HepG2 (cell line): ENCODE data around the gene BTBD19. TPM values are rescaled to one million over a fixed set of nuclear protein-coding genes. Genes with fewer than 3 reads are reported as not detected.

Source experiments
- ATF7 ChIP-seq, 2 experiments: fragments of 450-650 bp in 1 of 2; sonication (generic) in 1 of 2; formaldehyde crosslinking in 1 of 2; IDR thresholded peaks; 2 replicates each; pipeline versions ENCODE4 v1.4.0 to v1.6.1; 2016 to 2020; ENCODE audit warnings: antibody characterized with exemption in 1 of 2, mild to moderate bottlenecking in 1 of 2, missing genetic modification reagents in 1 of 2
- EHMT2 ChIP-seq: fragments of 200-600 bp; sonication (generic); IDR thresholded peaks from 2 replicates; pipeline ENCODE4 v1.7.0; 2017; ENCODE audit warnings: antibody characterized with exemption, low read depth, low read length, borderline replicate concordance
- HNRNPK ChIP-seq: fragments of 200-400 bp; formaldehyde crosslinking; IDR thresholded peaks from 2 replicates; pipeline ENCODE4 v1.6.1; 2018; ENCODE audit warnings: low read length, low read depth, moderate library complexity, mild to moderate bottlenecking; ENCODE audit not compliant: poor library complexity, severe bottlenecking
- KDM2A ChIP-seq: sonication (generic); formaldehyde crosslinking; IDR thresholded peaks from 2 replicates; pipeline ENCODE4 v1.4.0; 2020; ENCODE audit warnings: low read depth, missing genetic modification reagents, borderline replicate concordance
- KDM5B ChIP-seq: sonication (generic); formaldehyde crosslinking; IDR thresholded peaks from 2 replicates; pipeline ENCODE4 v1.4.0; 2020; ENCODE audit warnings: missing genetic modification reagents, mild to moderate bottlenecking, borderline replicate concordance
- KLF9 ChIP-seq: IDR thresholded peaks from 2 replicates; pipeline ENCODE4 v1.6.1; 2016; ENCODE audit warnings: low read depth
- MTF2 ChIP-seq: sonication (generic); formaldehyde crosslinking; IDR thresholded peaks from 2 replicates; pipeline ENCODE4 v1.5.0; 2020; ENCODE audit warnings: missing genetic modification reagents, borderline replicate concordance
- NFYB ChIP-seq: sonication (generic); formaldehyde crosslinking; IDR thresholded peaks from 2 replicates; pipeline ENCODE4 v1.4.0; 2020; ENCODE audit warnings: missing genetic modification reagents
- PATZ1 ChIP-seq: sonication (generic); formaldehyde crosslinking; IDR thresholded peaks from 2 replicates; pipeline ENCODE4 v1.4.0; 2020; ENCODE audit warnings: missing genetic modification reagents
- PHB2 ChIP-seq: fragments of 450-650 bp; IDR thresholded peaks from 2 replicates; pipeline ENCODE4 v1.6.1; 2018; ENCODE audit not compliant: partially characterized antibody
- RFXAP ChIP-seq: sonication (generic); formaldehyde crosslinking; IDR thresholded peaks from 2 replicates; pipeline ENCODE4 v1.4.0; 2020; ENCODE audit warnings: missing genetic modification reagents, borderline replicate concordance
- THRA ChIP-seq: sonication (generic); formaldehyde crosslinking; IDR thresholded peaks from 2 replicates; pipeline ENCODE4 v1.4.0; 2020; ENCODE audit warnings: missing genetic modification reagents, borderline replicate concordance
- ZMYM4 ChIP-seq: sonication (generic); formaldehyde crosslinking; IDR thresholded peaks from 2 replicates; pipeline ENCODE4 v1.8.1; 2023; ENCODE audit warnings: mild to moderate bottlenecking, missing genetic modification reagents
- ZNF704 ChIP-seq: sonication (generic); formaldehyde crosslinking; IDR thresholded peaks from 2 replicates; pipeline ENCODE4 v1.8.1; 2023; ENCODE audit warnings: mild to moderate bottlenecking, inconsistent platforms, moderate library complexity, missing genetic modification reagents, borderline replicate concordance
- polyA plus RNA-seq, 8 experiments: library from polyadenylated mRNA; depleted of rRNA in 3 of 8; stranded (reverse) in 7 of 8; unstranded in 1 of 8; fragments of >200 nt; fragmentation: Illumina TruSeq in 4 of 8; extraction: Trizol in 4 of 8; gene quantifications; 2 replicates each; pipeline versions ENCODE4 v1.2.1 to v1.2.3, GENCODE V29; 2011 to 2016; ENCODE audit warnings: low read depth in 4 of 8, missing spikeins in 1 of 8, mixed read lengths in 1 of 8; ENCODE audit not compliant: insufficient read depth in 1 of 8
- total RNA-seq, 5 experiments: library from RNA; depleted of rRNA; stranded (reverse); fragments of >200 nt; fragmentation: Illumina TruSeq; extraction: Trizol; gene quantifications; 2 replicates each; pipeline ENCODE4 v1.2.3, GENCODE V29; 2016; ENCODE audit warnings: low read depth in 1 of 5
- TF ChIP-seq, protein P1 (sequence below): sonication (generic); formaldehyde crosslinking; IDR thresholded peaks from 2 replicates; pipeline ENCODE4 v1.4.0; 2020; ENCODE audit warnings: missing genetic modification reagents, low read depth, mild to moderate bottlenecking, borderline replicate concordance
- TF ChIP-seq, protein P2 (sequence below): sonication (generic); formaldehyde crosslinking; IDR thresholded peaks from 2 replicates; pipeline ENCODE4 v1.5.0; 2020; ENCODE audit warnings: mild to moderate bottlenecking, missing genetic modification reagents, moderate library complexity
- TF ChIP-seq, protein P3 (sequence below): sonication (generic); formaldehyde crosslinking; IDR thresholded peaks from 2 replicates; pipeline ENCODE4 v1.4.0; 2020; ENCODE audit warnings: missing genetic modification reagents

BTBD19 gene
- total and polyA plus RNA-seq, 2 of the 13 experiments (the other 11 are each of a cell fraction or from before 2014, with no cell fraction given) = 2.7 to 6.7 TPM

GRCh38 chr1:44842862-44843655, 34.7 kb downstream of the BTBD19 start, which contains the start of gene PTCH2 (continued):
- TF ChIP-seq HNRNPK (peak; percentile 62), EHMT2 (no peak), KLF9 (CRISPR knock-in tag) (no peak), NFYB (peak; percentile 69), MTF2 (CRISPR knock-in tag) (0 out of 2 replicates have a peak, but pooled peaks have one; percentile 63), THRA (CRISPR knock-in tag) (0 out of 2 replicates have a peak, but pooled peaks have one; percentile 18), ZNF704 (CRISPR knock-in tag) (0 out of 2 replicates have a peak, but pooled peaks have one; percentile 33), KDM5B (CRISPR knock-in tag) (0 out of 2 replicates have a peak, but pooled peaks have one; percentile 22), RFXAP (peak; percentile 22; the same call in 1 of the 2 replicates), ZMYM4 (CRISPR knock-in tag) (peak; percentile 31; the same call in 1 of the 2 replicates), KDM2A (CRISPR knock-in tag) (peak; percentile 72; the same call in 1 of the 2 replicates), PATZ1 (CRISPR knock-in tag) (0 out of 2 replicates have a peak, but pooled peaks have one; percentile 26), PHB2 (no peak), ATF7 (IDR thresholded peaks at IDR 0.05) (no peak), ATF7 (CRISPR knock-in tag; IDR thresholded peaks at IDR 0.05) (no peak)
- TF ChIP-seq, protein P1, sequence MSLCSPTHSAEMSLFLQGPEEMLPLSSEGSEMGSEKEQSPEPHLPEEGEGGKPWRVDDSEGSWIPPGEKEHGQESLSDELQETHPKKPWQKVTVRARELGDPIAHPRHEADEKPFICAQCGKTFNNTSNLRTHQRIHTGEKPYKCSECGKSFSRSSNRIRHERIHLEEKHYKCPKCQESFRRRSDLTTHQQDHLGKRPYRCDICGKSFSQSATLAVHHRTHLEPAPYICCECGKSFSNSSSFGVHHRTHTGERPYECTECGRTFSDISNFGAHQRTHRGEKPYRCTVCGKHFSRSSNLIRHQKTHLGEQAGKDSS (CRISPR knock-in tag) = 0 out of 2 replicates have a peak, but pooled peaks have one; percentile 43
- TF ChIP-seq, protein P2, sequence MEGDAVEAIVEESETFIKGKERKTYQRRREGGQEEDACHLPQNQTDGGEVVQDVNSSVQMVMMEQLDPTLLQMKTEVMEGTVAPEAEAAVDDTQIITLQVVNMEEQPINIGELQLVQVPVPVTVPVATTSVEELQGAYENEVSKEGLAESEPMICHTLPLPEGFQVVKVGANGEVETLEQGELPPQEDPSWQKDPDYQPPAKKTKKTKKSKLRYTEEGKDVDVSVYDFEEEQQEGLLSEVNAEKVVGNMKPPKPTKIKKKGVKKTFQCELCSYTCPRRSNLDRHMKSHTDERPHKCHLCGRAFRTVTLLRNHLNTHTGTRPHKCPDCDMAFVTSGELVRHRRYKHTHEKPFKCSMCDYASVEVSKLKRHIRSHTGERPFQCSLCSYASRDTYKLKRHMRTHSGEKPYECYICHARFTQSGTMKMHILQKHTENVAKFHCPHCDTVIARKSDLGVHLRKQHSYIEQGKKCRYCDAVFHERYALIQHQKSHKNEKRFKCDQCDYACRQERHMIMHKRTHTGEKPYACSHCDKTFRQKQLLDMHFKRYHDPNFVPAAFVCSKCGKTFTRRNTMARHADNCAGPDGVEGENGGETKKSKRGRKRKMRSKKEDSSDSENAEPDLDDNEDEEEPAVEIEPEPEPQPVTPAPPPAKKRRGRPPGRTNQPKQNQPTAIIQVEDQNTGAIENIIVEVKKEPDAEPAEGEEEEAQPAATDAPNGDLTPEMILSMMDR (CRISPR knock-in tag) = no peak
- TF ChIP-seq, protein P3, sequence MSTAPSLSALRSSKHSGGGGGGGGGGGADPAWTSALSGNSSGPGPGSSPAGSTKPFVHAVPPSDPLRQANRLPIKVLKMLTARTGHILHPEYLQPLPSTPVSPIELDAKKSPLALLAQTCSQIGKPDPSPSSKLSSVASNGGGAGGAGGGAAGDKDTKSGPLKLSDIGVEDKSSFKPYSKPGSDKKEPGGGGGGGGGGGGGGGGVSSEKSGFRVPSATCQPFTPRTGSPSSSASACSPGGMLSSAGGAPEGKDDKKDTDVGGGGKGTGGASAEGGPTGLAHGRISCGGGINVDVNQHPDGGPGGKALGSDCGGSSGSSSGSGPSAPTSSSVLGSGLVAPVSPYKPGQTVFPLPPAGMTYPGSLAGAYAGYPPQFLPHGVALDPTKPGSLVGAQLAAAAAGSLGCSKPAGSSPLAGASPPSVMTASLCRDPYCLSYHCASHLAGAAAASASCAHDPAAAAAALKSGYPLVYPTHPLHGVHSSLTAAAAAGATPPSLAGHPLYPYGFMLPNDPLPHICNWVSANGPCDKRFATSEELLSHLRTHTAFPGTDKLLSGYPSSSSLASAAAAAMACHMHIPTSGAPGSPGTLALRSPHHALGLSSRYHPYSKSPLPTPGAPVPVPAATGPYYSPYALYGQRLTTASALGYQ (CRISPR knock-in tag) = 0 out of 2 replicates have a peak, but pooled peaks have one; percentile 45
